Fibroblast of pulmonary artery (primary cell): ENCODE data around the gene C3orf52.

Experiments
- DNase-seq: peaks from one replicate; pipeline ENCODE4 v3.0.0-alpha.2; 2010; ENCODE audit warnings: low read depth
- H3K4me3 ChIP-seq: replicated peaks from 2 replicates; pipeline ENCODE4 v1.5.1; 2011; ENCODE audit warnings: low read depth, mild to moderate bottlenecking, control low read depth, low read length, moderate library complexity
- CTCF ChIP-seq: IDR thresholded peaks from 2 replicates; pipeline ENCODE4 v1.5.1; 2011; ENCODE audit warnings: mild to moderate bottlenecking, control low read depth, low read length, inconsistent platforms; ENCODE audit errors: missing control alignments

The C3orf52 gene

GRCh38 chr3:112117841-112118571, 31.8 kb downstream of the C3orf52 start:
- no peak overlapping the region for H3K4me3 ChIP-seq
- peak; percentile 11 for TF ChIP-seq CTCF
- no peak for DNase-seq

- DNase-seq = no peak
- no peak for TF ChIP-seq CTCF
- H3K4me3 ChIP-seq = no peak overlapping the region
These were observed 34.0 kb downstream of the C3orf52 start for GRCh38 chr3:112119962-112120836.

GRCh38 chr3:112121577-112122547, 35.7 kb downstream of the C3orf52 start:
- TF ChIP-seq CTCF = no peak
- no peak for DNase-seq
- H3K4me3 ChIP-seq = no peak overlapping the region

GRCh38 chr3:112122870-112123269, 36.7 kb downstream of the C3orf52 start:
- TF ChIP-seq CTCF = no peak
- DNase-seq = no peak
- no peak overlapping the region for H3K4me3 ChIP-seq

GRCh38 chr3:112123548-112123947, 37.4 kb downstream of the C3orf52 start:
- no peak for DNase-seq
- H3K4me3 ChIP-seq = no peak overlapping the region
- TF ChIP-seq CTCF = no peak

GRCh38 chr3:112124907-112125607, 38.9 kb downstream of the C3orf52 start:
- TF ChIP-seq CTCF = no peak
- H3K4me3 ChIP-seq = no peak overlapping the region
- DNase-seq = no peak
